ENCODE data around the gene MBP. TPM values are rescaled to one million over a fixed set of nuclear protein-coding genes. Genes with fewer than 3 reads are reported as not detected.

MBP gene
- total RNA-seq, 2 donors from 2014 or later = 15.4 to 15.8 TPM

- no peak for DNase-seq (ENCODE audit: low spot score)
- no peak overlapping the region for H3K27ac ChIP-seq
Measured at GRCh38 chr18:77164763-77165485, 32.3 kb upstream of the MBP start.

DNA sequence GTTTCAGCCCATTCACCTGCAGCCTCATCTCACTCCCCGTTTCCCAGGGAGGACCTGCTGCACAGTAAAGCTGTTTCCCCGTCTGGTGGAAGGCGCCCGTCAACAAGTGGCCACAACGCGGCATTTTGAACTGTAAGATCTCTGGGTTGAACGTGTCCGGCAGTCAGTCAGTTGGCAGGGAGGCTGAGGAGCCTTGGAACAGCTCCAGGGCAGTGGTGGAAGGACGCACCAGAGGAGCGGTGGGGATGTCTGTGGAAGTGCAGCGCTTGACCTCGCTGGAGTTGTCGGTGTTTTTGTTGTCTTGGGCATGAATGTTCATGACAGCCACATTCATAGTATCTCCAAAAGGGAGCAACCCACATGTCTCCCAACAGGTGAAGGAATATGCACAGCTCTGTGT, 31.4 kb upstream of the MBP start:
- DNase-seq (ENCODE audit: low spot score) = no peak
- H3K36me3 ChIP-seq = no peaks in the 10 kb centered on the region

More at GRCh38 chr18:77164763-77165485, 32.3 kb upstream of the MBP start:
- Histone ChIP-seq H3K36me3 (no peaks in the 10 kb centered on the region), H3K27me3 (no peaks in the 10 kb centered on the region), H3K9me3 (no peaks in the 10 kb centered on the region), H3K4me1 (no peaks in the 10 kb centered on the region), H3K4me3 (no peak overlapping the region)
- TF ChIP-seq, protein P1, sequence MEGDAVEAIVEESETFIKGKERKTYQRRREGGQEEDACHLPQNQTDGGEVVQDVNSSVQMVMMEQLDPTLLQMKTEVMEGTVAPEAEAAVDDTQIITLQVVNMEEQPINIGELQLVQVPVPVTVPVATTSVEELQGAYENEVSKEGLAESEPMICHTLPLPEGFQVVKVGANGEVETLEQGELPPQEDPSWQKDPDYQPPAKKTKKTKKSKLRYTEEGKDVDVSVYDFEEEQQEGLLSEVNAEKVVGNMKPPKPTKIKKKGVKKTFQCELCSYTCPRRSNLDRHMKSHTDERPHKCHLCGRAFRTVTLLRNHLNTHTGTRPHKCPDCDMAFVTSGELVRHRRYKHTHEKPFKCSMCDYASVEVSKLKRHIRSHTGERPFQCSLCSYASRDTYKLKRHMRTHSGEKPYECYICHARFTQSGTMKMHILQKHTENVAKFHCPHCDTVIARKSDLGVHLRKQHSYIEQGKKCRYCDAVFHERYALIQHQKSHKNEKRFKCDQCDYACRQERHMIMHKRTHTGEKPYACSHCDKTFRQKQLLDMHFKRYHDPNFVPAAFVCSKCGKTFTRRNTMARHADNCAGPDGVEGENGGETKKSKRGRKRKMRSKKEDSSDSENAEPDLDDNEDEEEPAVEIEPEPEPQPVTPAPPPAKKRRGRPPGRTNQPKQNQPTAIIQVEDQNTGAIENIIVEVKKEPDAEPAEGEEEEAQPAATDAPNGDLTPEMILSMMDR (IDR thresholded peaks at IDR 0.05) = no peak

GRCh38 chr18:77162580-77162979, 30.0 kb upstream of the MBP start:
- Histone ChIP-seq H3K36me3 (no peaks in the 10 kb centered on the region), H3K27ac (no peak overlapping the region), H3K9me3 (no peaks in the 10 kb centered on the region), H3K4me1 (no peaks in the 10 kb centered on the region), H3K27me3 (no peaks in the 10 kb centered on the region), H3K4me3 (no peak overlapping the region)
- TF ChIP-seq, protein P1 (IDR thresholded peaks at IDR 0.05) = no peak
- DNase-seq (ENCODE audit: low spot score) = no peak

More for the DNA sequence above, 31.4 kb upstream of the MBP start:
- Histone ChIP-seq H3K9me3 (no peaks in the 10 kb centered on the region), H3K4me1 (no peaks in the 10 kb centered on the region), H3K27me3 (no peaks in the 10 kb centered on the region), H3K27ac (no peak overlapping the region), H3K4me3 (no peak overlapping the region)
- TF ChIP-seq, protein P1 (IDR thresholded peaks at IDR 0.05) = no peak

DNA sequence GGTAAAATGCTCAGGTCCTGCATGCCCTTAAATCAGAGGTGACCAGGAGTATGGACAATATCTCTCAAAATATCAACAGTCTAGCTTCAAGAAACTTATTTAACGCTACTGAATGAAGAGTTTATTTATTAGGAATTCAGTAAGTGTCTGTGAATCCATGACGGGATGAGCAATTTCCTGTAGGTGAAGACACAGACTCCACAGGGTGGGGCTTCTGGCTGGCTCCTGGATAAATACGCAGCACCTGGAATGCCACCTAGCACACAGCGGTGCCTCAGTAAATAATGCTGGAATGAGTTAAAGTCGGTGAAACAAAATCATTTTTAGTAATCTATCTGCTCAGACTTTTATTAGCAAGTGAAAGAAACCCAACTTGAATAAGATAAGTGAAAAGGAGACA, 29.4 kb upstream of the MBP start:
- Histone ChIP-seq H3K36me3 (no peaks in the 10 kb centered on the region), H3K4me1 (no peaks in the 10 kb centered on the region), H3K27ac (no peak overlapping the region), H3K27me3 (no peaks in the 10 kb centered on the region), H3K9me3 (no peaks in the 10 kb centered on the region), H3K4me3 (no peak overlapping the region)
- no peak for DNase-seq (ENCODE audit: low spot score)
- TF ChIP-seq, protein P1 (IDR thresholded peaks at IDR 0.05) = no peak

DNA sequence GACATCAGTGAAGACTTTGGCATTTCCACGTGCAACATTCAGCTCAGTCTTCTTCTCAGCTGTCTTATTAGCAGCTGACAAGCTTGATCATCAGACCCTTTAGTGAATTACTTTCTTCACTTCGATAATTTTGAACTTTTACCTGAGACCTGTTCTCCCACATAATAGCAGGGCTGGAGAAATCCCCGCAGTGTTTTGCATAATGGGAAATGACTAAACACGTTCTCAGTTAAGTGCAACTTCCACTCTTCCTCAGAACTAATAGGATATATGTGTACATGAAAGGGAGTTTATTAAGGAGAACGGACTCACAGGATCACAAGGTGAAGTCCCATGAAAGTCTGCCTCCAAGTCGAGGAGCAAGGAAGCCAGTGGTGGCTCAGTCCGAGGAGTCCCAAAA, 28.8 kb upstream of the MBP start:
- Histone ChIP-seq H3K27me3 (no peaks in the 10 kb centered on the region), H3K9me3 (no peaks in the 10 kb centered on the region), H3K27ac (no peak overlapping the region), H3K4me3 (no peak overlapping the region), H3K4me1 (no peaks in the 10 kb centered on the region), H3K36me3 (no peaks in the 10 kb centered on the region)
- DNase-seq (ENCODE audit: low spot score) = no peak
- TF ChIP-seq, protein P1 (IDR thresholded peaks at IDR 0.05) = no peak

GRCh38 chr18:77160515-77160914, 27.9 kb upstream of the MBP start:
- no peaks in the 10 kb centered on the region for H3K27me3 ChIP-seq
- TF ChIP-seq, protein P1 (IDR thresholded peaks at IDR 0.05) = no peak
- H3K27ac ChIP-seq = no peak overlapping the region
- H3K36me3 ChIP-seq = no peaks in the 10 kb centered on the region
- no peaks in the 10 kb centered on the region for H3K4me1 ChIP-seq
- no peak for DNase-seq (ENCODE audit: low spot score)
- H3K9me3 ChIP-seq = no peaks in the 10 kb centered on the region
- no peak overlapping the region for H3K4me3 ChIP-seq

All from right atrium auricular region (tissue), 2 donors.